Ovary (tissue), 3 donors: ENCODE results near the gene CDC42EP5.

Experiments used
- EP300 ChIP-seq: sonication (generic); formaldehyde crosslinking; IDR thresholded peaks from one replicate; pipeline ENCODE4 v1.6.1; 2017; ENCODE audit warnings: antibody characterized with exemption
- POLR2A ChIP-seq: fragments of 450-650 bp; IDR thresholded peaks from one replicate; pipeline ENCODE4 v1.6.1; 2017; ENCODE audit warnings: antibody characterized with exemption, mild to moderate bottlenecking, moderate library complexity
- TF ChIP-seq, protein P1 (sequence below), 3 donors: fragments of 450-650 bp in 2 of 3; fragments of 200-600 bp in 1 of 3; IDR thresholded peaks; one replicate each; pipeline versions ENCODE4 v1.5.1 to v1.8.0; 2016 to 2022; ENCODE audit warnings: antibody characterized with exemption in 3 of 3, mild to moderate bottlenecking in 1 of 3
- donor health status: DM: no; HTN: no; CAD: no.

GRCh38 chr19:54449701-54450069 is 23.4 kb downstream of the CDC42EP5 start:
- TF ChIP-seq, protein P1, sequence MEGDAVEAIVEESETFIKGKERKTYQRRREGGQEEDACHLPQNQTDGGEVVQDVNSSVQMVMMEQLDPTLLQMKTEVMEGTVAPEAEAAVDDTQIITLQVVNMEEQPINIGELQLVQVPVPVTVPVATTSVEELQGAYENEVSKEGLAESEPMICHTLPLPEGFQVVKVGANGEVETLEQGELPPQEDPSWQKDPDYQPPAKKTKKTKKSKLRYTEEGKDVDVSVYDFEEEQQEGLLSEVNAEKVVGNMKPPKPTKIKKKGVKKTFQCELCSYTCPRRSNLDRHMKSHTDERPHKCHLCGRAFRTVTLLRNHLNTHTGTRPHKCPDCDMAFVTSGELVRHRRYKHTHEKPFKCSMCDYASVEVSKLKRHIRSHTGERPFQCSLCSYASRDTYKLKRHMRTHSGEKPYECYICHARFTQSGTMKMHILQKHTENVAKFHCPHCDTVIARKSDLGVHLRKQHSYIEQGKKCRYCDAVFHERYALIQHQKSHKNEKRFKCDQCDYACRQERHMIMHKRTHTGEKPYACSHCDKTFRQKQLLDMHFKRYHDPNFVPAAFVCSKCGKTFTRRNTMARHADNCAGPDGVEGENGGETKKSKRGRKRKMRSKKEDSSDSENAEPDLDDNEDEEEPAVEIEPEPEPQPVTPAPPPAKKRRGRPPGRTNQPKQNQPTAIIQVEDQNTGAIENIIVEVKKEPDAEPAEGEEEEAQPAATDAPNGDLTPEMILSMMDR (IDR thresholded peaks at IDR 0.05) = no peak
- TF ChIP-seq EP300 (no peak), POLR2A (no peak)
